ENCODE data around the gene EPB41L3.

The EPB41L3 gene

GRCh38 chr18:5546660-5547059 lies 2.9 kb upstream of the EPB41L3 start:
- no peak for TF ChIP-seq CTCF (IDR thresholded peaks at IDR 0.05; ENCODE audit: control extremely low read depth, extremely low read depth, low read depth, missing control alignments)
- CTCF ChIA-PET = no interaction called here
- POLR2A ChIA-PET = no interaction called here
- no peak for DNase-seq (ENCODE audit: extremely low spot score)

GRCh38 chr18:5543036-5543680 lies 639 bp downstream of the EPB41L3 start:
- CTCF ChIA-PET = no interaction called here
- POLR2A ChIA-PET = no interaction called here
- DNase-seq (ENCODE audit: extremely low spot score) = no peak
- TF ChIP-seq CTCF (IDR thresholded peaks at IDR 0.05; ENCODE audit: control extremely low read depth, extremely low read depth, low read depth, missing control alignments) = no peak

- ChIA-PET POLR2A (no interaction called here), CTCF (no interaction called here)
- no peak for DNase-seq (ENCODE audit: extremely low spot score)
These were observed 1.2 kb downstream of the EPB41L3 start for GRCh38 chr18:5542515-5543035.

GRCh38 chr18:5541644-5542043 lies 2.2 kb downstream of the EPB41L3 start:
- CTCF ChIA-PET = no interaction called here
- DNase-seq (ENCODE audit: extremely low spot score) = no peak
- TF ChIP-seq CTCF (IDR thresholded peaks at IDR 0.05; ENCODE audit: control extremely low read depth, extremely low read depth, low read depth, missing control alignments) = no peak
- POLR2A ChIA-PET = no interaction called here

More at GRCh38 chr18:5542515-5543035, 1.2 kb downstream of the EPB41L3 start:
- no peak for TF ChIP-seq CTCF (IDR thresholded peaks at IDR 0.05; ENCODE audit: control extremely low read depth, extremely low read depth, low read depth, missing control alignments)

- CTCF ChIA-PET = no interaction called here
These were observed 4.4 kb downstream of the EPB41L3 start for GRCh38 chr18:5539391-5539790.

GRCh38 chr18:5538544-5538943 lies 5.3 kb downstream of the EPB41L3 start:
- TF ChIP-seq CTCF (IDR thresholded peaks at IDR 0.05; ENCODE audit: control extremely low read depth, extremely low read depth, low read depth, missing control alignments) = no peak
- ChIA-PET POLR2A (no interaction called here), CTCF (no interaction called here)
- no peak for DNase-seq (ENCODE audit: extremely low spot score)

More at GRCh38 chr18:5539391-5539790, 4.4 kb downstream of the EPB41L3 start:
- POLR2A ChIA-PET = no interaction called here
- no peak for TF ChIP-seq CTCF (IDR thresholded peaks at IDR 0.05; ENCODE audit: control extremely low read depth, extremely low read depth, low read depth, missing control alignments)
- DNase-seq (ENCODE audit: extremely low spot score) = no peak
